Psoas muscle (tissue), 8 donors: ENCODE data around the gene RPRD1B. TPM values are rescaled to one million over a fixed set of nuclear protein-coding genes. Genes with fewer than 3 reads are reported as not detected.

Source experiments
- ATAC-seq, 4 donors: fragments of 200-7000 bp; cut with Tn5 transposase; one replicate each; pipeline ENCODE4 v1.9.1; 2020; ENCODE audit warnings: moderate library complexity in 3 of 4, mild to moderate bottlenecking in 2 of 4
- DNase-seq, 2 donors: peaks; one replicate each; pipeline ENCODE4 v3.0.0-alpha.2; 2020
- H3K27ac ChIP-seq: fragments of 200-600 bp; one replicate; pipeline ENCODE4 v1.8.0; 2022
- H3K27me3 ChIP-seq, 3 donors: fragments of 200-600 bp in 1 of 3; one replicate each; pipeline versions ENCODE4 v1.6.1 to v1.8.0; 2013 to 2022; ENCODE audit warnings: low read length in 2 of 3, mild to moderate bottlenecking in 2 of 3, moderate library complexity in 1 of 3; ENCODE audit not compliant: insufficient read depth in 3 of 3
- H3K36me3 ChIP-seq, 2 donors: fragments of 200-600 bp in 1 of 2; one replicate each; pipeline versions ENCODE4 v1.6.1 to v1.8.0; 2013 to 2022; ENCODE audit warnings: low read depth in 1 of 2, mild to moderate bottlenecking in 1 of 2, moderate library complexity in 1 of 2; ENCODE audit not compliant: insufficient read depth in 1 of 2
- H3K4me1 ChIP-seq: fragments of 200-600 bp; one replicate; pipeline ENCODE4 v1.8.0; 2022
- H3K4me3 ChIP-seq: fragments of 200-600 bp; one replicate; pipeline ENCODE4 v1.8.0; 2022; ENCODE audit warnings: mild to moderate bottlenecking
- H3K9me3 ChIP-seq: fragments of 200-600 bp; one replicate; pipeline ENCODE4 v1.8.0; 2022
- WGBS, 3 donors: extraction: QIAGEN DNeasy Blood & Tissue Kit; methylation state at CpG; one replicate each; pipeline versions ENCODE4 v1.1.6 to v1.1.7; 2013; 5-methylcytosine and 5-hydroxymethylcytosine counted together
- intact Hi-C, 2 donors: fragments of 100-400 bp; cut with DNase I; formaldehyde crosslinking; loops; one replicate each; pipeline versions ENCODE4 v1.11.0 to v1.14.2; 2022
- polyA plus RNA-seq, 3 donors: library from polyadenylated mRNA; stranded (reverse); fragments of 200-250 nt; gene quantifications; one replicate each; pipeline ENCODE4 v1.2.3, GENCODE V29; 2013
- total RNA-seq, 4 donors: library from RNA; stranded (reverse); fragmentation: NEBNext Ultra II Directional in 2 of 4; extraction: Animal tissue kit (Norgen Biotek cat#: 25700) in 2 of 4; gene quantifications; one replicate each; pipeline versions ENCODE4 v1.2.1 to v1.2.4, GENCODE V29; 2021 to 2023
- TF ChIP-seq, protein P1 (sequence below): fragments of 200-600 bp; IDR thresholded peaks from one replicate; pipeline ENCODE4 v1.8.0; 2022; ENCODE audit warnings: antibody characterized with exemption
- donor health status: healthy with polysubstance abuse.
- donor health status: DM: no; HTN: no; CAD: no; lungs with moderate emphysema.
- donor health status: Bipolar disorder and iron deficiency.
- donor health status: healthy.
- donor health status: DM: yes; HTN: yes; CAD: no.
- donor health status: DM: no; HTN: no; CAD: no.
- donor health status: DM: no; HTN: no; CAD: no.
- donor health status: DM: yes; HTN: yes; CAD: no.

Gene RPRD1B
- total and polyA plus RNA-seq, 7 donors: 14.0 to 55.7 (median 32.7) TPM

DNA sequence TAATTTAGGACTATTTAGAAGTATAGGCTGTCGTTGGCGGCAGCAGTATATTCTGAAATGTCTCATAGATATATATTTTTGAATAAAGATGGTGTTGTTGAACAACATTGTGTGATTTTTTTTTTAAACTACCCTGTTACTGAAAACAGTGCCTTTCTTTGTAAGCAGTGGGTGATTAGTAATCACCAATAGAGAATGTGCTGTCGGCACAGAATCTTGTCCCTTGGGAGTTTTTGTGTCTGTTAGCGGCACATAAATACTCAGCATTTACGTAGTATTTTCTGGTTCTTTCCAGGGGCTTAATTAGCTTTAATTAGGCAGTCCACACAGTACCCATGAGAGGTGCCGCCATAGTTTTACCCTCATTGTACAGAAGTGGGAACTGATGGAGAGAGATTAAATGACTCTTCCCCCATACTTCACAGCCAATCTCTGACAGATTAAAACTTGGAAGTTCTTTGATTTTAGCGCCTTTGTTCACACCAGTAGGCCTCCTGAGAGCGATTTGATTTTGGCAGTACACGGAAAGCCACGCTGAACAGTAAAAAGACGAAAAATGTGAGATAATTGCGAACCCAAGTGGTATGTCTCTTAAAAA lies 58.8 kb downstream of the RPRD1B start:
- 91 to 93% (median 92%) methylated on average over 12 of the region's 12 CpGs for WGBS, 3 donors
- TF ChIP-seq, protein P1, sequence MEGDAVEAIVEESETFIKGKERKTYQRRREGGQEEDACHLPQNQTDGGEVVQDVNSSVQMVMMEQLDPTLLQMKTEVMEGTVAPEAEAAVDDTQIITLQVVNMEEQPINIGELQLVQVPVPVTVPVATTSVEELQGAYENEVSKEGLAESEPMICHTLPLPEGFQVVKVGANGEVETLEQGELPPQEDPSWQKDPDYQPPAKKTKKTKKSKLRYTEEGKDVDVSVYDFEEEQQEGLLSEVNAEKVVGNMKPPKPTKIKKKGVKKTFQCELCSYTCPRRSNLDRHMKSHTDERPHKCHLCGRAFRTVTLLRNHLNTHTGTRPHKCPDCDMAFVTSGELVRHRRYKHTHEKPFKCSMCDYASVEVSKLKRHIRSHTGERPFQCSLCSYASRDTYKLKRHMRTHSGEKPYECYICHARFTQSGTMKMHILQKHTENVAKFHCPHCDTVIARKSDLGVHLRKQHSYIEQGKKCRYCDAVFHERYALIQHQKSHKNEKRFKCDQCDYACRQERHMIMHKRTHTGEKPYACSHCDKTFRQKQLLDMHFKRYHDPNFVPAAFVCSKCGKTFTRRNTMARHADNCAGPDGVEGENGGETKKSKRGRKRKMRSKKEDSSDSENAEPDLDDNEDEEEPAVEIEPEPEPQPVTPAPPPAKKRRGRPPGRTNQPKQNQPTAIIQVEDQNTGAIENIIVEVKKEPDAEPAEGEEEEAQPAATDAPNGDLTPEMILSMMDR: no peak
- intact Hi-C loops: no loop called here
- H3K4me1 ChIP-seq: peaks cover 51% of the 10 kb centered on the region
- H3K27ac ChIP-seq: peak overlapping the region; percentile 55
- no peak for DNase-seq
- H3K27me3 ChIP-seq: no peaks in the 10 kb centered on the region
- H3K4me3 ChIP-seq: no peak overlapping the region
- ATAC-seq: no peak
- H3K9me3 ChIP-seq: no peaks in the 10 kb centered on the region
- peaks cover 2 to 36% of the 10 kb centered on the region in 2 donors for H3K36me3 ChIP-seq

DNA sequence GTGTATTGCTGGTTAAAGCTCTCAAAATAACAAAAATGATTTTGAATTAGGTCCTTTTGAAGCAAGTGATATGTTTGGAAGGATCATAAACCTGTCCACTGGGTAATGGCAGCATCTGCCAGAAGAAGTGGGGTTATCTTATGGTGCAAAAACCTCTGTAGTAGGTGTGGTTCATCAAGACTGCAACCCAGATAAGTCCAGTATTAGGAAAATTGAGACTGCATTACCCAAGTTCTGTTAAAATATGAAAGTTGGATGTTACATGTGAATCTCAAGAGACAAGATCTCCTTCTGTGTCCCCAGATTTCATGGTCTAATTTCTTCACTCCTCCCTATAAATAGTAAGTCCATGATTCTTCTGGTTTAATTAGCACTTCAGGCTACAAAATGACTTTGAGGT lies 59.4 kb downstream of the RPRD1B start:
- Histone ChIP-seq H3K9me3 (no peaks in the 10 kb centered on the region), H3K27ac (no peak overlapping the region), H3K4me3 (no peak overlapping the region), H3K27me3 (no peaks in the 10 kb centered on the region), H3K4me1 (peaks cover 51% of the 10 kb centered on the region), H3K36me3 (peaks cover 2 to 31% of the 10 kb centered on the region in 2 donors)
- no peak for ATAC-seq
- TF ChIP-seq, protein P1: no peak
- DNase-seq: no peak
- intact Hi-C loops: no loop called here

DNA sequence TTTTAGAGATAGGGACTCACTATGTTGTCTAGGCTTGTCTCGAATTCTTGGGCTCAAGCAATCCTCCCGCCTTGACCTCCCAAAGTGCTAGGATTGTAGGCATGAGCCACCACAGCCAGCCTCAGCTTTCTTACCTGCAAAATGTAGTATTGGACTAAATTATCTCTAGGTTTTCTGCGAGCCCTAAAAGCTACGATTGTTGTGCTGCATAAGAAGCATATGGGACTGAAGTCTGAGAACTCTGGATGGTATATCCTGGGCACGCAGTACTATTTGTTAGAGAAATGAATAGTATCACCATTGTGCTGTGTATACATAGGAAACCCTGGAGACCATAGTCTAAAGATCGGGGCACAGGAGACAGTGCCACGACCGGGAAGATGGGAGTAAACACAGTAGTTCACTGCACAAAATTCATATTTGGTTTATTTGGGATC lies 60.1 kb downstream of the RPRD1B start:
- no peaks in the 10 kb centered on the region for H3K27me3 ChIP-seq

DNA sequence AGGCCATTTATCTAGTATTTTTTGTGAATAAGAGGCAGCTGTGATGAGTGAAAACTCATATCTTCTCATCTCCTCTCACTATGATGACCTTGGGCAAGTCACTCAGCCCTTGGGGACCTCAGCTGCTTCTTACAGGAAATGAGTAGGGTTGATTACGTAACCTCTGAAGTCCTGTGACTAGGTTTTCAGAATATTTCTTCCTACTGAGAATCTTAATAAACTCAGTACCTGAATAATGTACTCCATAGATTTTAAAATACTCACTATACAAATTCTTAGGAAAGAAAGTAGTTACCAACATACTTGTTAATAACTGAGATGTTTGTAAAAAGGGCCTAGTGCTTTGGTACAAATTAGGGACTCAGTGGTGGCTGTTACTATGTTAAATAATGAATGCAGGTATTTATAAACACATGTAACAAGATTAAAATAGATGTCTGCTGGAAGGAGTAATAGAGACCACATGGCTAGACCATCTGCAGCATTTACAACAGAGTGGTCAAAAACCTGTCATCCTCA lies 60.9 kb downstream of the RPRD1B start:
- H3K9me3 ChIP-seq: no peaks in the 10 kb centered on the region
- DNase-seq (peak; percentile 65 to 70), ATAC-seq (peak; percentile 73 to 80 (median 76))
- TF ChIP-seq, protein P1: no peak
- intact Hi-C loops: no loop called here
- WGBS, 3 donors: 36 to 44% (median 37%) methylated on average over 1 of the region's 1 CpG
- H3K27me3 ChIP-seq: no peaks in the 10 kb centered on the region
- peak overlapping the region; percentile 56 for H3K27ac ChIP-seq
- H3K36me3 ChIP-seq: peaks cover 2 to 17% of the 10 kb centered on the region in 2 donors
- H3K4me3 ChIP-seq: no peak overlapping the region
- peaks cover 51% of the 10 kb centered on the region for H3K4me1 ChIP-seq

More for the DNA sequence above, 60.1 kb downstream of the RPRD1B start:
- DNase-seq (no peak), ATAC-seq (no peak)
- H3K9me3 ChIP-seq: no peaks in the 10 kb centered on the region
- H3K4me3 ChIP-seq: no peak overlapping the region
- peak overlapping the region; percentile 56 for H3K27ac ChIP-seq
- intact Hi-C loops: no loop called here
- H3K36me3 ChIP-seq: peaks cover 2 to 23% of the 10 kb centered on the region in 2 donors
- H3K4me1 ChIP-seq: peaks cover 51% of the 10 kb centered on the region
- TF ChIP-seq, protein P1: no peak
- 95 to 97% (median 95%) methylated on average over 8 of the region's 8 CpGs for WGBS, 3 donors
